Smooth muscle cell (in vitro differentiated cells): ENCODE measurements around the gene DDX54. TPM values are rescaled to one million over a fixed set of nuclear protein-coding genes. Genes with fewer than 3 reads are reported as not detected.

Experiments
- DNase-seq: peaks from one replicate; lab custom pipeline; 2025; ENCODE audit not compliant: unreplicated experiment; lab: John Stamatoyannopoulos, UW
- H2AFZ ChIP-seq: fragments of 200-600 bp; sonication (generic); 2 replicates; pipeline ENCODE4 v1.6.0; 2016; ENCODE audit warnings: antibody characterized with exemption, low read depth, mild to moderate bottlenecking
- H3F3A ChIP-seq: fragments of 200-600 bp; sonication (generic); 2 replicates; pipeline ENCODE4 v1.6.0; 2017; ENCODE audit warnings: antibody characterized with exemption, low read depth
- H3K27ac ChIP-seq: fragments of 200-600 bp; sonication (generic); 2 replicates; pipeline ENCODE4 v1.5.1; 2016; ENCODE audit warnings: low read depth, mild to moderate bottlenecking
- H3K27me3 ChIP-seq: fragments of 200-600 bp; sonication (generic); 2 replicates; pipeline ENCODE4 v1.6.1; 2016; ENCODE audit warnings: low read depth, mild to moderate bottlenecking
- H3K36me3 ChIP-seq: fragments of 200-600 bp; sonication (generic); 2 replicates; pipeline ENCODE4 v1.5.1; 2016; ENCODE audit warnings: low read depth
- H3K4me1 ChIP-seq: fragments of 200-600 bp; sonication (generic); 2 replicates; pipeline ENCODE4 v1.5.1; 2016; ENCODE audit warnings: low read depth
- H3K4me2 ChIP-seq: fragments of 200-600 bp; sonication (generic); 2 replicates; pipeline ENCODE4 v1.6.0; 2016; ENCODE audit warnings: mild to moderate bottlenecking
- H3K4me3 ChIP-seq: fragments of 200-600 bp; sonication (generic); 2 replicates; pipeline ENCODE4 v1.5.1; 2016; ENCODE audit warnings: mild to moderate bottlenecking
- H3K79me2 ChIP-seq: fragments of 200-600 bp; sonication (generic); 2 replicates; pipeline ENCODE4 v1.6.0; 2016; ENCODE audit warnings: low read depth, mild to moderate bottlenecking
- H3K9ac ChIP-seq: fragments of 200-600 bp; sonication (generic); 2 replicates; pipeline ENCODE4 v1.6.0; 2016; ENCODE audit warnings: low read depth
- H3K9me3 ChIP-seq: fragments of 200-600 bp; sonication (generic); replicated peaks from 2 replicates; pipeline ENCODE4 v1.5.1; 2016; ENCODE audit warnings: low read depth
- H4K20me1 ChIP-seq: fragments of 200-600 bp; sonication (generic); 2 replicates; pipeline ENCODE4 v1.6.0; 2016; ENCODE audit warnings: low read depth
- WGBS: methylation state at CpG from one replicate; pipeline ENCODE4 v1.1.7; 2016; ENCODE audit warnings: low lambda C conversion rate; 5-methylcytosine and 5-hydroxymethylcytosine counted together
- polyA plus RNA-seq: library from polyadenylated mRNA; unstranded; fragments of >200 nt; fragmentation: Nextera tagmentation; extraction: Ambion mirVana; gene quantifications from 2 replicates; pipeline ENCODE4 v1.2.1, GENCODE V29; 2016
- total RNA-seq: library from RNA; depleted of rRNA; stranded (reverse); fragments of >200 nt; gene quantifications from 2 replicates; pipeline ENCODE4 v1.2.3, GENCODE V29; 2014
- TF ChIP-seq, protein P1 (sequence below): fragments of 200-600 bp; sonication (generic); IDR thresholded peaks from 2 replicates; pipeline ENCODE4 v1.5.1; 2017; ENCODE audit warnings: borderline replicate concordance, mild to moderate bottlenecking, antibody characterized with exemption; ENCODE audit not compliant: insufficient read depth, poor library complexity, severe bottlenecking

Gene DDX54
- total and polyA plus RNA-seq, 2 experiments from 2014 or later = 19.3 to 28.3 TPM

DNA sequence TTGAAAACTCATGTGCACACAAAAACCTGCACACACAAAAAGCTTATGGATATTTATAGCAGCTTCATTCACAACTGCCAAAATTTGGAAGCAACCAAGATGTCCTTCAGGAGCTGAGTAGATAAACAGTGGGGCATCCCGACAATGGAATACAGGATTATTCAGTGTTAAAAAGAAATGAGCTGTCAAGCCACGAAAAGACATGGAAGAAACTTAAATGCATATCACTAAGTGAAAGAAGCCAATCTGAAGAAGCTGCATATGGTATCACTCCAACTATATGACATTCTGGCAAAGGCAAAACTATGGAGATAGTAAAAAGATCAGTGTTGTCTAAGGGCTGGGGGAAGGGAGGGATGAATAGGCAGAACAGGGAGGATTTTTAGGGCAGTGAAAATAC is 30.7 kb upstream of the DDX54 start:
- H3K4me1 ChIP-seq = peaks cover 5% of the 10 kb centered on the region
- no peaks in the 10 kb centered on the region for H3K27me3 ChIP-seq
- WGBS = 71% methylated on average over 2 of the region's 2 CpGs
- DNase-seq = no peak
- no peak overlapping the region for H3K27ac ChIP-seq
- H3K36me3 ChIP-seq = no peaks in the 10 kb centered on the region
- no peak overlapping the region for H2AFZ ChIP-seq
- no peaks in the 10 kb centered on the region for H3K9me3 ChIP-seq
- H3K79me2 ChIP-seq = no peaks in the 10 kb centered on the region
- no peaks in the 10 kb centered on the region for H4K20me1 ChIP-seq
- no peak overlapping the region for H3K9ac ChIP-seq
- no peak overlapping the region for H3K4me3 ChIP-seq
- TF ChIP-seq, protein P1, sequence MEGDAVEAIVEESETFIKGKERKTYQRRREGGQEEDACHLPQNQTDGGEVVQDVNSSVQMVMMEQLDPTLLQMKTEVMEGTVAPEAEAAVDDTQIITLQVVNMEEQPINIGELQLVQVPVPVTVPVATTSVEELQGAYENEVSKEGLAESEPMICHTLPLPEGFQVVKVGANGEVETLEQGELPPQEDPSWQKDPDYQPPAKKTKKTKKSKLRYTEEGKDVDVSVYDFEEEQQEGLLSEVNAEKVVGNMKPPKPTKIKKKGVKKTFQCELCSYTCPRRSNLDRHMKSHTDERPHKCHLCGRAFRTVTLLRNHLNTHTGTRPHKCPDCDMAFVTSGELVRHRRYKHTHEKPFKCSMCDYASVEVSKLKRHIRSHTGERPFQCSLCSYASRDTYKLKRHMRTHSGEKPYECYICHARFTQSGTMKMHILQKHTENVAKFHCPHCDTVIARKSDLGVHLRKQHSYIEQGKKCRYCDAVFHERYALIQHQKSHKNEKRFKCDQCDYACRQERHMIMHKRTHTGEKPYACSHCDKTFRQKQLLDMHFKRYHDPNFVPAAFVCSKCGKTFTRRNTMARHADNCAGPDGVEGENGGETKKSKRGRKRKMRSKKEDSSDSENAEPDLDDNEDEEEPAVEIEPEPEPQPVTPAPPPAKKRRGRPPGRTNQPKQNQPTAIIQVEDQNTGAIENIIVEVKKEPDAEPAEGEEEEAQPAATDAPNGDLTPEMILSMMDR = no peak
- H3K4me2 ChIP-seq = no peak overlapping the region
- H3F3A ChIP-seq = peaks cover 3% of the 10 kb centered on the region

DNA sequence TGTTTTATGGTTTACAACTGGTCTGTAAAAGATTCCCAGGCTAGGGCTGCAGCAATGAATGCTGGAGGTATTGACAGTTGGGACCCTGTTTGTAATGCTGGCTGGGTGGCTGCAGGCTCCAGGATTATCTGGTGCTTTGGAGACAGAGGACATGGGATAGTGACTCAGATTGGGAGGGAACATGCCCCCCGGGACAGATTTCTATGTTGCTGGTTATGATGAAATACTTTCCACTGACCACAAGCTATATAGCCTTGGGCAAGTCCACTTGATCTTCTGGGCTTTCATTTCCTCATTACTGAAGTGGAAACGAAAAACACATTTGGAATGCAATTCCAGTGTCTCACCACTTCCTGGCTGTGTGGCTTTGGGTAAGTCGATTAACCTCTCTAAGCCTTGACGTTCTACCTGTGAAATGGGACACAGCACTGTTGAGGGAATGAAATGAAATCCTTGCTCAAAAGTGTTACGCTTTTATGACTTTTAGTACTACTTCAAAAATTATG is 29.7 kb upstream of the DDX54 start:
- Histone ChIP-seq H2AFZ (no peak overlapping the region), H3K4me3 (no peak overlapping the region), H4K20me1 (no peaks in the 10 kb centered on the region), H3F3A (peaks cover 3% of the 10 kb centered on the region), H3K27ac (peak overlapping the region; percentile 75), H3K9me3 (no peaks in the 10 kb centered on the region), H3K27me3 (no peaks in the 10 kb centered on the region), H3K36me3 (no peaks in the 10 kb centered on the region), H3K9ac (no peak overlapping the region), H3K4me2 (peak overlapping the region; percentile 32), H3K79me2 (no peaks in the 10 kb centered on the region), H3K4me1 (peaks cover 5% of the 10 kb centered on the region)
- peak; percentile 10 for DNase-seq
- WGBS = 19% methylated on average over 5 of the region's 5 CpGs
- TF ChIP-seq, protein P1 = no peak

DNA sequence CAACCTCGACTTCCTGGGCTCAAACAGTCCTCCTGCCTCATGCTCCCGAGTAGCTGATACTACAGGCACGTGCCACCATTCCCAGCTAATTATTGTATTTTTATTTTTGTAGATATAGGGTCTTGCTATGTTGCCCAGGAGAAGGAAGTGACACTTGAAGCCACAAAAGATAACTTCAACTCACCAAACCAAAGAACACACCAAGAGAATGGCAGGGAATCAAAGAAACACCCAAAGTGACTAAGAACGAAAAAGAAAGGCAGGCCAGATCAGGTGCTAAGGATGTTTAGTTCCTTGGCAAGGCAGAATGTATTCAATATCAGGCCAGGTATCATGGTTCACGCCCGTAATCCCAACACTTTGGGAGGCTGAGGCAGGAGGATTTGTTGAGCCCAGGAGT is 25.9 kb upstream of the DDX54 start:
- no peak overlapping the region for H3K4me3 ChIP-seq
- H3K9me3 ChIP-seq = no peaks in the 10 kb centered on the region
- no peak overlapping the region for H3K9ac ChIP-seq
- no peak overlapping the region for H3K4me2 ChIP-seq
- TF ChIP-seq, protein P1 = no peak
- peaks cover 8% of the 10 kb centered on the region for H3F3A ChIP-seq
- 95% methylated on average over 6 of the region's 6 CpGs for WGBS
- no peak overlapping the region for H2AFZ ChIP-seq
- H3K27ac ChIP-seq = no peak overlapping the region
- H3K36me3 ChIP-seq = no peaks in the 10 kb centered on the region
- no peaks in the 10 kb centered on the region for H4K20me1 ChIP-seq
- no peaks in the 10 kb centered on the region for H3K79me2 ChIP-seq
- H3K27me3 ChIP-seq = no peaks in the 10 kb centered on the region
- peaks cover 9% of the 10 kb centered on the region for H3K4me1 ChIP-seq
- DNase-seq = no peak
